CD4-positive, alpha-beta T cell treated with Interleukin-15 for 1 hour (primary cell): ENCODE data around the gene DVL3.
"Not testable (repeated sequence)": the region's sequence is repeated elsewhere in the genome, so short reads cannot be mapped to it uniquely, and the experiment has no call there.

Experiments
- DNase-seq: peaks from one replicate; pipeline ENCODE4 v3.0.0-alpha.2; 2020

Gene DVL3

DNA sequence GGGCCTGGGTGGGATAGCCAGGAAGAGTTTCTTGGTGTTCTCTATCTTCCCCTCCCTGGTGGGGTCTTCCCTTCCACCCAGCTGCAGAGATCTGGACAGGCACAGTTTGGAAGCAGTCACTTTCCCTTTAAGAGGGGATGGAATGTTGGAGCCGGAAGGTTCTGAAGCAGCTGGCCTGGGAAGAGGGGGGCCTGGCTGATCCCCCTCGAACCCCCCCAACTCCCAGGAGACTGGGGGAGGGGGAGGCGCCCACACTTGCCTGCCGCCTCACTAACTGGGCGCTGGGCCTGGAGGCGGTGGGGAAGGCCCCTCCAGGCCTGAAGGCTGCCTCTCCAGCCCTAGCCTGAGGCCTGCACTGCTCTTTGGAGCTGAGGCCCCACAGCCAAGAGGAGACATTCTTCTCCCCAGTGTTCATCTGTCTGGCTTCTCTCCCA, 1.4 kb downstream of the DVL3 start:
- no peak for DNase-seq

DNA sequence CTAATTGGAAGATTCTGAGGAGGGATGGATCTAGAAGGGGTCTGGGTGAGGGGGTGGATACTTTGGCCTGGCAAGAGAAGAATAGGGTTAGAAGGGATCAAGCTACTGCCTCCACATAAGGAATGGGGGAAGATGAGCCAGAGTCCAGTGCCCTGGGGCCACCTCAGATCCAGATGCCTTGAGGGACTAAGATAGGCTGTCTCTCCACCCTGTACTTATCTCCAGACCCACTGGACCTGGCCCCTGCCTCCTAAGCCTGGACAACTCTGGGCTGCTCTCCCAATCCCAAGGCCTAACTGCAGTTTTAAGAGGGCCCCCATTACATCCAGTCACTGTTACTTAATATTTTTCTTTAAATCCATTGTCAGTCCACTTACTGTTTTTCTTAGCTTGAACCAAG, 2.0 kb downstream of the DVL3 start:
- no peak for DNase-seq

DNA sequence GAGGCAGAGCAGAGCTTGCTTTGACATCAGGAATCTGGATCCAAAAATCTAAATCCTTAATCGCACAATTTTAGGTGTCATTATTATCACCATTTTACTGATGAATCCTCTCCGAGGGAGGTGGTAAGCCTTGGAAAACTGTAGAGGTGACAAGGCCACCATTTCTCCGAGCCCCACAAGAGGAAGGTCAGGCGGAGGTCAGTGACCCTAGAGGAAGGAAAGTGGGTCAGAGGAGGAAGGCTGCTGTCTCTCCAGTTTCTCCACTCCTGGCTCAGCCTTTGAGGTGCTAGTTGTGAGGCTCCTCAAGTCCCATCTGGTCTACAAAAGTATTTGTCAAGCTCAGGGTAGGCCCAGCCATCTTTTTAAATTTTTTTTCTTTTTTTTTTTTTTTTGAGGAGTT, 3.2 kb downstream of the DVL3 start:
- DNase-seq: no peak

DNA sequence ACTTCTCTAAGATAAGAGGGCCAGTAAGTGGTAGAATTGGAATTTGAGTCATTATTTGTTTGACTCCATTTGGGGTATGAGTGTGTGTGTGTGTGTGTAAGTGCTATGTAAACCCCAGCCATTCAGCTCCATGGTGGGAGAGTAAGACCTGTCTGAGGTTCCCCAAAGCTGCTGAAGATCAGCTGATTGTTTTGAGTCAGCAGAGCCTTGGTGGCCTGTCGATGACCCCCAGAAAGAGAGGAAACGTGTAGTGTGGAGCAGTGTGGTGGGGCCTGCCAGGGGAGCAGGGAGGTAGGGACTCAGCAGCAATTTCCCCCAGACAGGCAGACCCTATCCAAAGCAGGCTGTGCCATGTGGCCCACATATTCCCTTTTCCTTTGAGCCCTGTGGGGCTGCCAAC, 5.3 kb downstream of the DVL3 start:
- DNase-seq: no peak

DNA sequence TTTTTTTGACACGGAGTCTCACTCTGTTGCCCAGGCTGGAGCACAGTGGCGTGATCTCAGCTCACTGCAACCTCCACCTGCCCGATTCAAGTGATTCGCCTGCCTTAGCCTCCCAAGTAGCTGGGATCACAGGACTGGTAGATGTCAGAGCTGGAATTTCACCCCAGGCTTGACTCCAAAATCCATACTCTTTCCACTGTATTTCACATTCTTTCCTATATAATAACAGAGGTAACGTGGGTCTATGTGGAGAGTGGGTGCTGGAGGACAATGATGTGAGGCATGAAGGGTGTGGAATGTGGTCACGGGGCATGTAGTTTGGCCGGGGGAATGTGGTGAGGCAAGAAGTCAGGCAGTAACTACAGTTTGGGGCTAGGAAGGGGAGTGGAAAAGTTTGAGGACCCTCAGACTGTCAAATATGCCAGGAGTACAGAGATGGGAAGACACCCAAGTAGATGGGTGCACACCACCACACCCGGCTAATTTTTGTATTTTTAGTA, 7.4 kb downstream of the DVL3 start:
- DNase-seq: not testable (repeated sequence)

- no peak for DNase-seq
Measured at GRCh38 chr3:184164648-184165330, 9.6 kb downstream of the DVL3 start.

DNA sequence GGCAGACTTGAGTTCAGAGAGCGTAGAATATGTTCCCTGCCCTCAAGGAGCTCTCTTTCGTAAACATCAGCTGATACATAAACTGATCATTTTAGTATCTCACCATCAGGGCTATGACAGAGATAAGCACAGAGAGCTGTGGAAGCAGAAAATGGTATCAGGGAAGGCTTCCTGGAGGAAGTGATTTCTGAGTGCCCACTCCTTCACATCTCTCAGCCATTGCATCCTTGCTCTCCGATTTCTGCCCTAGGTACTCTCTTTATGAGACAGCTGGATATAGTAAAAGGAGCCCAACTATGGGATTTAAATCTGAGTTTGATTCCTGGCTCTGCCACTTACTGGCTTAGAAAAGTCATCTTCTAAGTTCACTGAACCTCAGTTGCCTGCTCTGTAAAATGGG, 10.4 kb downstream of the DVL3 start:
- no peak for DNase-seq

- DNase-seq: no peak
Measured at GRCh38 chr3:184166671-184167070, 11.5 kb downstream of the DVL3 start.

DNA sequence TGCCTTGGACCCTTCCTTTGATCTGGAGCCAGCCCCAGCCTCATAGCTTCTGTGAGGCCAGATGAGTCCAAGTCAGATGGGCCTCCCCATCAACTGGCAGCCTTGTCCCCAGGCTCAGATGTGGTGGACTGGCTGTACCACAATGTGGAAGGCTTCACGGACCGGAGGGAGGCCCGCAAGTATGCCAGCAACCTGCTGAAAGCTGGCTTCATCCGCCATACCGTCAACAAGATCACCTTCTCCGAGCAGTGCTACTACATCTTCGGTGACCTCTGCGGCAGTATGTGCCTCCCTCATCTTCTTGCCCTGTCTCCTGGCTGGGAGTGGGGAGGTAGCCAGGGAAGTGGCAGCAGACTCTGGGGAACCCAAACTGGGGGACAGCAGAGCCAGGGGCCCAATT, 12.6 kb downstream of the DVL3 start:
- no peak for DNase-seq

DNA sequence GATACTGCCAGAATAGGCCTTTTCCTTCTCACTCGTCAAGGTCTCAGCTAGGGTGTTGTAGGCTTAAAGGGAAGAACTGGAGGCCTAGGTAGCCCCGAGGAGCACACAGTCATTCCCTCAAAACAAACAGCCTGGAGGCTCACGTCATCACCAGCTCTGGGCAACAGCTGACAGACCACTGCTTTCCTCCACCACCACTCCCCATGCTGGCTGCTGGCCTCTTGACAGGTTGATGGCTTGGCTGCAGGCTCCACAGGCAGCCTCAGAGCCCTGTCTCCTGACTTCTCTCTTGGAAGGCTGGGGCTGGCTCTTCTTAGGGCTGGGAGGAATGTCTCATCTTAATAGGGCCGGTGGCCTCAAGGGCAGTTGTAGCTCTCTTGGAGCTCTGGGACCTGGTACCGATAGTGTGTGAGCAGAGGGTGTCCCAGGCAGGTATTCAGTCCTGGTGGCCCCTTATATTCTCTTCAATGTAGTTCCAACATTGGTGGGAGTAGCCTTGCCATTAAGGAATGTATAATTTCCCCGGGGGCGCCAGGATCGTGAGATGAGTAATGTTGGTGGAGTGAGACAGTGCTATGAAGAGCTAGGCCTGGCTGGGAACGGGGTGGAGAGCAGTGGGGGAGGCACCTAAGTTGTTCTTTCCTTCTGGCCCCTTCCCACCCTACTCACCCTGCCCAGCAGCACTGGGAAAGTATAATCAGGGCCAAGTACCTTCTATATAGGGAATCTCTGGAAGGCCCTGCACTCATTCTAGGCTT, 13.4 kb downstream of the DVL3 start:
- DNase-seq: no peak

DNA sequence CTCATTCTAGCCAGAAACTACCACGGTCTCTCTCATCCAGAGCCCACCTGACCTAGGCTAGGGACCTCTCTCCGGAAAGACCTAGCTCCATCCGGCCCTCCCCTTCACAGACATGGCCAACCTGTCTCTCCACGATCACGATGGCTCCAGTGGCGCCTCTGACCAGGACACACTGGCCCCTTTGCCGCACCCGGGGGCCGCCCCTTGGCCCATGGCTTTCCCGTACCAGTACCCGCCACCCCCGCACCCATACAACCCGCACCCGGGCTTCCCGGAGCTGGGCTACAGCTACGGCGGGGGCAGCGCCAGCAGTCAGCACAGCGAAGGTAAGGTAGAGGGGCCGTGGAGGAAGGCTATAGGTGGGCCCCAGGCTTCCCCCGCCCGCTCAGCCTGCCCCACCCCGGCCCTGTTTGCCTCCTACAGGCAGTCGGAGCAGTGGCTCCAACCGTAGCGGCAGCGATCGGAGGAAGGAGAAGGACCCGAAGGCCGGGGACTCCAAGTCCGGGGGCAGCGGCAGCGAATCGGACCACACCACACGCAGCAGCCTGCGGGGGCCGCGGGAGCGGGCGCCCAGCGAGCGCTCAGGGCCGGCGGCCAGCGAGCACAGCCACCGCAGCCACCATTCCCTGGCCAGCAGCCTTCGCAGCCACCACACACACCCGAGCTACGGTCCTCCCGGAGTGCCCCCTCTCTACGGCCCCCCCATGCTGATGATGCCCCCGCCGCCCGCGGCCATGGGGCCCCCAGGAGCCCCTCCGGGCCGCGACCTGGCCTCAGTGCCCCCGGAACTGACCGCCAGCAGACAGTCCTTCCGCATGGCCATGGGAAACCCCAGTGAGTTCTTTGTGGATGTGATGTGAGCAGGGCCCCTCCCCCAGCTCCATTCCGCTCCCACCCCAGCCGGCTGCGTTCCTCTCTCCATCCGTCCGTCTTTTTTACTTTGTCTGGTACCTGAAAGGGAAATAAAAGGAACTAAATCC, 15.0 kb downstream of the DVL3 start:
- no peak for DNase-seq

GRCh38 chr3:184171562-184171961, 16.4 kb downstream of the DVL3 start:
- no peak for DNase-seq

DNA sequence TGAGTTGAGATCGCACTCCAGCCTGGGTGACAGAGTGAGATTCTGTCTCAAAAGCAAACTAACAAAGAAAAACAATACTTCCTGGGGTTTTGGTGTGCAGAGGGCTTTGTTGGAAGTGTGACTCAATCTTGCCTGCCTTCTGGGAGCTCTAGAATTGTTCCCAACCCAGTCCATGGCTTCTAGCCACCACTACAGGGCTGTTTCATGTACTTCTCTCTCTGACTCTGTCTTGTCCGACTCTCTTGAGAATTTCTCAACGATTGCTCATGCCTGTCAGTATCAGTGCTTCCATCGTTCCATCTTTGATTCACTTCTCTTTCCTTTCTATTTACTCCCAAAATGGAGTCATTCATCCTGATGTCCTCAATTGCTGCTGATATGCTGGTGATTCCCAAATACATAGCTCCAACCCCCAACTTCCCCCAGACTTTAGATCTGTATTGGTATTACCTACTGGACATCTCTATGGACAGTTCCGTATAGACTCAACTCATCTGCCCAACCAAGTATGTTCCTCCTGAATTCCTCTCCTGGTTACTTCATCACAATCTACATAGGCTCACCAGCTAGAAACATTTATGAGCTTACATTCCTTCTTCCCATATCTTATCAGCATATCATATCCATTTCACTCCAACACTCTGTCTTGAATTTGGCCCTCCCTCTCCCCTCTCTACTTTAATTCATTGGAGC, 17.6 kb downstream of the DVL3 start:
- no peak for DNase-seq

DNA sequence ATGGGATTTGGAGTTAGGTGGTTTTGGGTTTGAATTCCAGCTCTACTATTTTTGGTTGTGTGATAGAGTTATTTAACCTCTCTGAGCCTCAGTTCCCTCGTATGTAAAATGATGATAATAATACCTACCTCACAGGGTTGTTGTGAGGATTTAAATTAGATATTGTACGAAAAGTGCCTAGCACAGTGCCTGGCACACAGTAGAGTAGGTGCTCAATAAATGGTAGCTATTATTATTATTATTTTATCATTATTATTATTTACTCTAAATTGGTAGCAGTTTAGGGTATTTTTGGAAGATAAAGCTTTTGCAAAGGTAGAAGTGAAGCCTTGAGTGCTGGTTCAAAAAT, 18.2 kb downstream of the DVL3 start:
- DNase-seq: no peak

DNA sequence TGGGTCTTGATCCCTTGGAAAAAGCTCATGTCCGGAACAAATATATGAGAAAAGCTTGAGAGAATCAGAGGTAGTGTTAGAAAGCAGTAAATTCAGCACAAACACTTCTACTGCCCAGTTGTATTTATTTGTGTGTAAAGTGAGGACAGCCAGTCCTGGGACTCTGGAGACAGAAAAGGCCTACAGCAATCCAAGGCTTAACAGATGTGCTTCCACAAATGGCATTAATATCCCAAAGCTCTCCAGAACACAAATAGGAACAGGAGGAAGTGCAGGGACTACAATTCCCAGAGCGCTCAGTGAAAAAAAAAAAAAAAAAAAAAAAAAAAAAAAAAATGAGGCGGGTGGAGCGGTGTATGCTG, 19.1 kb downstream of the DVL3 start:
- DNase-seq: no peak

- peak; percentile 99 for DNase-seq
Measured at GRCh38 chr3:184174646-184175492, 19.7 kb downstream of the DVL3 start, which contains the start of gene AP2M1. Gene AP2M1 (plus strand): TSS chr3:184174855. CDS start chr3:184176994, 2,139 bp downstream.

DNA sequence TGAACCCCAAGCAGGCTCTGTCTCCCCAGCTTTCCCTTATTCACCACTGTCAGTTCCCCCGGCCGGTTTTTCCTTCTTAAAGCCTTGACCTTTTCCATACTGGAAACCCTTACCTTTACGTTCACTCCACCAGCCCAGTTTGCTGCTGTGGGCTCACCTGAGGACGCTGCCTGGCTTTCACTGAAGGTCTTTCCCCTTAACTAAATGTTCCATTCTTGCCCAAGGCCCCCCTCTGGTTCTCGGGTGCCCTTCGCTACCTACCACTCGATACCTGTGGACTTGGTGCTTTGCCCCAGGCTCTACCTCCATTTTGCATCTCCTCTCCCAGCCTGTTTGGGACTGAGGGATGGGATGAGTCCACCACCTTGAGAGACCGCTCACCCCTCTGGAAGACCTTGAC, 20.3 kb downstream of the DVL3 start:
- no peak for DNase-seq

DNA sequence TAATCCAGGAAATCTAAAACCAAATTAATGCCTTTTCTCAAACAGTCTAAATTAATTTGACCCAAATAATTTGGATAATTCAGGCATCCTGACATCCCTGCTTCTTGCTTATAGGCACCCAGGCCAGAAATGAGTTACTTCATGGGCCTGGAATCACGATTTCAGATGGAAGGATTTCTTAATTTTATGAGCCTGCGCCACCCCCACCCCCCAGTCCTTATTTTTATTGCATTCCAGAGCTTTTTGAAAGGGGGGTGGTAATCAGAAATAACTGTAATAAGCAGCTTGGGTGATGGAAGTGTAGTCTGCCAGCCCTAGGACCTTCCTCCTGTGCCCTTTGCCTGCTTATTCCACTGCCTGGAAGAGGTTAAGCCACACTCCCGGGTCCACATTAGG, 20.8 kb downstream of the DVL3 start:
- DNase-seq: no peak

DNA sequence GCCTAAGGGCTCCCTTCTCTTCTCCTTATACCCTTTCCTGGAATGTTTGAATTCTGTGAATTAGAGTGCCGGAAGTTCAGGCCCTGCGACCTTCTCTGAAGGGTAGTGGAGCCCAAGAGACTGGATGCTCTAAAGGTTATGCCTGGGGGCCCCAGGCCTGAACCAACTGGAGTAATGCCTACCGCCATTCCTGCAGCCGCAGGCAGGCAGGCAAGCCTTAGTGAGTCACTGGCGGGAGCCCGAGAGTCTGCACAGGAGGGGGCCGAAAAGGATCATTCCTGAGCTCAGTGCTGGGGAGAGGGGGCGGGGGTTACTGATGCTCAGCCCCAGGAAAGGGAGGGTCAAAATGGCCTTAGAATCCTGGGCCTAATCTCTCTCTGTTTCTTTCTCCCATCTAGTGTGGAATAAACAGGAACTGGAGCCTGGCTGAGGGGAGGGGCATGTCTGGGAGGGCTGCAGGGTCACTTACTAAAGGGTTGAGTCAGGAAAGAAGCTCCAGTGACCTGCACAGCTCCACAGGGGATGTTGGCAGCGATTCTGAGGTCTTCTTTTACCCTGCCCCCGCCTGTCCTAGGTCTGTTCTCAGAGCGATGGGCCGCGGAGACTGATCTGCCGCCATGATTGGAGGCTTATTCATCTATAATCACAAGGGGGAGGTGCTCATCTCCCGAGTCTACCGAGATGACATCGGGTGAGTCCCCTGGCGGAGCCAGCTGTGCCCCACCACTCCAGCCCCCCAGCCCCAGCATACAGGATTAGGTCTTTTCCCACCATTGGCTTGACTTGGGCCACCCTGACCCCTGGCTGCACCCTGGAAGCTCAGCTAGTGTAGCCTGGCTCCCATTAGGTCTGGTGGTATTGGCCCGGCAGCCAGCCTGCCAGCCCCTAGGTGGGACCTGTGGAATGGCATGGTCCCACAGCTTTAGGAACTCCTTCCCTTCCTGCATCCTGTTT, 21.5 kb downstream of the DVL3 start:
- no peak for DNase-seq

- DNase-seq: no peak
Measured at GRCh38 chr3:184177331-184177731, 22.2 kb downstream of the DVL3 start.
